C1 segment of cervical spinal cord (tissue), 14 donors: Measurements from ENCODE around the gene XPO5.

ENCODE experiments used
- DNase-seq, 14 donors: peaks; one replicate each; lab custom pipeline; 2025; lab: John Stamatoyannopoulos, UW

XPO5 gene

DNA sequence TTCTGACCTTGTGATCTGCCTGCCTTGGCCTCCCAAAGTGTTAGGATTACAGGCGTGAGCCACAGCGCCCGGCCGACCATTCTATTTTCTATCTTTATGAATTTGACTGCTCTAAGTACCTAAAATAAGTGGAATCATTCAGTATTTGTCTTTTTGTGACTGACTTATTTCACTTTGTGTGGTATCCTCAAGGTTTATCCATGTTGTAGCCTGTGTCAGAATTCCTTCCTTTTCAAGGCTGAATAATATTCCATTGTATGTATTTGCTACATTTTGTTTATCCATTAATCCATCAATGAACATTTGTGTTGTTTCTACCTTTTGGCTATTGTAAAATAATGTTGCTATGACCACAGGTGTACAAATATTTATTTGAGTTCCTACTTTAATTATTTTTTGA lies 103.3 kb downstream of the XPO5 start:
- DNase-seq = no peak
